Measurements from ENCODE around the gene RASSF1.

DNA sequence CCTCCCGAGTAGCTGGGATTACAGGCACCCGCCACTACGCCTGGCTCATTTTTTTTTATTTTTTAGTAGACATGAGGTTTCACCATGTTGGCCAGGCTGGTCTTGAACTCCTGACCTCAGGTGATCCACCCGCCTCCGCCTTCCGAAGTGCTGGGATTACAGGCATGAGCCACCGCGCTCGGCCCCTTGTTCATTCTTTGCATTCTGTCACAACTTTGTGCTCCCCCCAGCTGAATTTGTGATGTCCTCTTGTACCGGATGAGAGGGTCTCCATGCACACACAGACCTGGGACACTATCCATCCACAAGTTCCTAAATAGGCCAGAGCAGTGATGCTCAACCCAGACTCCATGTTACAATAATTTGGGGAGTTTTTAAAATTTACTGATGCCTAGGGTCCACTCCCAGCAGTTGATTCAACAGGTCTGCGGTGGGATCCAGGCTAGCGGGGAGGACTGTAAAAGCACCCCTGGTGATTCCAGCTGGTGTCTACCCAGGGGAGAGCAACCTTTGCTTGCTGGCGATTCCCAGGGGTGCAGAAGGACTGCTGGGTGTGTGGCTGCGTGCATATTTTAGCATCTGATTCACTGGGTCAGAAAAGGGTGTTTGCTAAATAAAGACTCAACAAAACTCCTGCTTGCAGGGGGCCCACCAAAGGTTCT is 1.0 kb downstream of the RASSF1 start:
- TF ChIP-seq CTCF (IDR thresholded peaks at IDR 0.05; ENCODE audit: poor library complexity, severe bottlenecking) (no peak), POLR2AphosphoS5 (IDR thresholded peaks at IDR 0.05) (no peak), MXI1 (conservative IDR thresholded peaks at IDR 0.05; ENCODE audit: poor library complexity, severe bottlenecking) (no peak), EZH2 (IDR thresholded peaks at IDR 0.05; ENCODE audit: borderline replicate concordance, insufficient read depth, low read length, poor library complexity, severe bottlenecking) (no peak), EP300 (conservative IDR thresholded peaks at IDR 0.05; ENCODE audit: poor library complexity, severe bottlenecking) (no peak), REST (IDR thresholded peaks at IDR 0.05; ENCODE audit: borderline replicate concordance) (no peak), RAD21 (conservative IDR thresholded peaks at IDR 0.05) (no peak)
